Ecto neural progenitor cell (in vitro differentiated cells): ENCODE results near the gene INPP5A.
"Not testable (repeated sequence)": the region's sequence is repeated elsewhere in the genome, so short reads cannot be mapped to it uniquely, and the experiment has no call there.

Source experiments
- DNase-seq: peaks from one replicate; pipeline ENCODE4 v3.0.0-alpha.2; 2018; ENCODE audit warnings: low spot score

INPP5A gene

DNA sequence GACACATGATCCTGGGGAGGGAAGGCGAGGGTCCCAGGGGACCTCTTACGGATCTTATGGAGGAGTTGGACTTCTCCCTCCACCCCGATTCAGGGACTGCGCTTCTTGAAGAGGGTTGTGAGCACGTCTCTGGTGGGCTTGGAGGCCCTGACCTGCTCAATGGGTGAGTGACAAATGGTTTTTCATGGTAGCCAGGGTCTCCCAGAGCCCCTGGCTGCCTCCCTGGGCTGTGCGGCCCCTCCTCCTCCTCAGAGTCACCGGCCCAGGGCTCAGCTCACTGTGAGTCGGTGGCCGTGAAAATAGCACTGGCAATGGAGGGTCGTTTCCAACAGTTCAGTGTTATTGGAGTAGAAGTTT lies 26.6 kb downstream of the INPP5A start:
- no peak for DNase-seq

GRCh38 chr10:132564690-132565089 lies 27.1 kb downstream of the INPP5A start:
- DNase-seq: no peak

DNA sequence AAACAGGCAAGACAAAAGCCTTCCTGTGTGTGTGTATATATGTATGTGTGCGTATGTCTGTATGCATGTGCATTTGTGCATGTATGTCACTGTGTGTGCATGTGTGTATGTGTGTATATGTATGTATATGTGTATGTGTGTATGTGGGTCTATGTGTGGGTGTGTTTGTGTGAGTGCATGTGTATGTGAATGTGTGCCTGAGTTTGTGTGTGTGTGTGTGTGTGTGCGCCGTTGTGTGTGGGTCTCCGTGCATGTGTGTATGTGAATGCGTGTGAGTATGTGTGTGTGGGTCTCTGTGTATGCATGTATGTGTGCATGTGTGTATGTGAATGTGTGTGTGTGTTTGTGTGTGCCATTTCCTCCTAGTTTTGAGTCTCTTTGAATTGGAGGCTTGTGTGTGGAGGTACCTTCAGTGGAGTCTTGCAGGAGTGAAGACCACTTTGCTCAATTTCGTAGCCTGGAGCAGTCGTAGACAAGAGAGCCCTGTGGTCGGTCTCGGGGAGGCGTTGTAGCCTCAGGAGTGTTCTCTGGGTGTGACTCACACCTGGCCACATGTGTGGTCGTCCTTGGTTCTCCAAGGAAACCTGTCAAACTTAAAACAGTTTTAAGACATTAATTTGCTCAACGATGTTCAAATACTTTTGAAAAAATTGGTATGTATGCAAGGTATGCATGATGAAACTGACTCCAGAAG lies 28.1 kb downstream of the INPP5A start:
- DNase-seq: no peak

DNA sequence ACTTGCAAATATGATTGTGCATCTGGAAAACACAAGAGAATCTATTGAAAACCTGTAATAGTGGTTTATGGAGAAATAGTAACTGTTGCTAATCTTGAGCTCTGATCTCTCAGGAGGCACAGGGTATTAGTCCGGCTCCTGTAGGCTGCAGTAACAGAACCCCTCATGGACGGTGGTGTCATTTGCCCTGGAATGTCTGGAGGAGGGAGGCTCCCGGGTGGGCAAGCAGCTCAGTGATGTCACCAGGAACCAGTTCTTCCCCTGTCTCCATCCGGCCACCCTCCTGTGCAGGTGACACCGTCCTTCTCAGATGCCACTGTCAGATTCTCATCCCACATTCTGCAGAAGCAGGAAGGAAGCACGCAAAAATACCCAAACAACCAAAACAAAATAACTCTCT lies 29.3 kb downstream of the INPP5A start:
- no peak for DNase-seq

- DNase-seq: no peak
Observed at GRCh38 chr10:132570265-132570664, 32.7 kb downstream of the INPP5A start.

DNA sequence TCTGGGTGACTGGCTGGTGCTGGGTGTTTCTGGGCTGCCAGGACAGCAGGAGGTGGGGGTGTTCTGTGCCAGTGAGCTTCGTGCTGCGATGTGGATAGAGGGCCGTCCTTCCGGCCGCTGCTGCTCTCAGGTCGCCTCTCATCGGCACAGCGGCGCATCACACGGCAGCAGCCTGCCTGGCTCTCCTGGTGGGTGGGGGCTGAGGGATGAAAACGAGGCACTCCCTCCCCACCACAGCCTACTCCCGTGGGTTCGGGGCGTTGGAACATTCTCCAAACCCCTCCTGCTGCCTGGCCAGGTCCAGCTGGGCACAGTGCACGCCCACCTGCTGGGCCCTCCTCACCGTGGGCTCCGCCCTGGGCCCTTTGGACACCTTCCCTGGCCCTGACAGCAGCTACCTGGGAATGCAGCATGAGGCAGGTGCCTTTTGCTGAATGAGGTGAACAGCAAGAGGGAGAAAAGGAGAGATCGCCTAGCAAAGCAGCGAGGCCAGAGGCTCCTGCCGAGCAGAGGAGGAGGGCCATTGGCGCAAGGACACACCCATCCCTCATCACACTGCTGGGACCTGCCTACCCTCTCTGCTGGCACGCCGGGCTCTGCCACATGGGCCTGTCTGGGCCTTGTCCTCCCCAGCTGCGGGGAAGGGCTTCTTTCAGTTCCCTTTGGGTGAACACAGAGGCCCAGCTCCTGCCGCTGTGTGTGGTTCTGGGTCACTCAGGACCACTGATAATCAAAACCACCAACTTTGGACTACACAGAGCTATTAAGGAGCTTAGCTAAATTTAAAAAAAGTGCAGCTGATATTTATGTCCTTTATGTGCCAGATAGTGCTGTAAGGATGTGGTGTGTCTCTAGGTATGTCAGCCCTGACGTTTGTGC lies 33.4 kb downstream of the INPP5A start:
- DNase-seq: no peak

DNA sequence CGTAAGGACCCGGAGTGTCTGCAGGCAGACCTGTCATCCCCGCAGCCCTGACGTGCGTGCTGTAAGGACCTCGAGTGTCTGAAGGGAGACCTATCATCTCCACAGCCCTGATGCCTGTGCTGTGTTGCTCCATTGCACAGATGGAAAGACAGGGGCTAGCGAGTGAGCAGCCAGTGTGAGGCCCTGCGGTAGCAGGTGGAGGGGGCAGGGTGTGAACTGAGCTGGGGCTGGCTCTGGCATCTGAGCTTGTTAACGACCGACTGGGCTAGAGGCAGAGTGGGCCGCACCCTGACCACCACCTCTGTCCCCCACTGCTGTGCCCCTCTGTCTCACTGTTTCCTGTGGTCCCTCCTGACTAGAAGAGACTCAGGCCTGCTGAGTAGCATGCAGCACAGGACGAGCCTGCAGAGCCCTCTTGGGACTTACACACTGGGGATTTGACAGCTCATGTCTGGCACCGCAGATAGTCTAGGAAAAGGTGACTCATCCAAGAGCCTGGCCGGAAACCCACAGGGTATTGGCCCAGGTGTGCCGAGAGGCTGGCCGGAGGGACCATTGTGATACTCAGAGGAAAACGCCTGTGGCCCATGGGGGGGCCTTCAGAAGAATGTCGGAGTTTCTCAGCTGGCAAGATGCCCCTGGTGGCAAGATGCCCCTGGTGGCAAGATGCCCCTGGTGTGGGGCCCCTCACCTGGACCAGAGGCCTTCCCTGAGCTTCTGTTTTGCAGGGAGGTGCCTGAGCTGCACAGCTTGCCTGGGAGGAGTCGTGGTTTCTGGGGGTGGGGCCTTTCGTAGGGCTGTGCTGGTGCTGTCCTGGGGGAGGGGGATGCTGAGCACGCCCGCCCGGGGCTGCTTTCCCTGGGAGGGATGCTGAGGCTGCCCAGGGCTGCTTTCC lies 34.3 kb downstream of the INPP5A start:
- no peak for DNase-seq

GRCh38 chr10:132572545-132572937 lies 35.0 kb downstream of the INPP5A start:
- no peak for DNase-seq

DNA sequence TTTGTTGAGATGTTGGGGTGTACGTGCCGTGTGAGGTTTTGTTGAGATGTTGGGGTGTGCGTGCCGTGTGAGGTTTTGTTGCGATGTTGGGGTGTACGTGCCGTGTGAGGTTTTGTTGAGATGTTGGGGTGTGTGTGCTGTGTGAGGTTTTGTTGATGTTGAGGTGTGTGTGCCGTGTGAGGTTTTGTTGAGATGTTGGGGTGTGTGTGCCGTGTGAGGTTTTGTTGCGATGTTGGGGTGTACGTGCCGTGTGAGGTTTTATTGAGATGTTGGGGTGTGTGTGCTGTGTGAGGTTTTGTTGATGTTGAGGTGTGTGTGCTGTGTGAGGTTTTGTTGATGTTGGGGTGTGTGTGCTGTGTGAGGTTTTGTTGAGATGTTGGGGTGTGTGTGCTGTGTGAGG lies 35.4 kb downstream of the INPP5A start:
- DNase-seq: not testable (repeated sequence)

- no peak for DNase-seq
Observed at GRCh38 chr10:132574288-132574687, 36.7 kb downstream of the INPP5A start.

DNA sequence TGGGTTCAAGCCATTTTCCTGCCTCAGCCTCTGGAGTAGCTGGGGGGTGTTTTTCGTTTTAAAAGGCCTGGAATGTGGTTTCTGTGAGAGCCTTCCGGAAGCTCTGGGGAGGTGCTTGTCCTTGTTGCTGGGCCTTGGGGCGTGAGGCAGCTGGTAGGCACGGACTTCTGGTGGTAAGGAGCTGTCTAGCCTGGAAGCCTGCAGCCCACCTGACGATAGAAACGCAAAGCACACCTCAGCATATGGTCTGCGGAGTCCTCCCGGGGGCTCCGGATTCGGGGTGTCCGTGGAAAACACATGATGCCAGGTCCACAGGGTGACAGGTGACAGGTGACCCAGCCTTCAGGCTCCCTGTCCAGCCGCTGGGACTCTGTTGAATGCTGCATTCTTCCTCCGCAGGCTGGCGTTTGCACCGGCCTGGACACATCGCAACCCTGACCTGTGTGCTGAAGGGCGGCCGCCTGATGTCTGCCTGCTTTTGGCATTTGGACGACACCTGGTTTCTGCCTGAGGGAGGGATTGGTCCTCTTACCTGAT lies 37.3 kb downstream of the INPP5A start:
- no peak for DNase-seq

DNA sequence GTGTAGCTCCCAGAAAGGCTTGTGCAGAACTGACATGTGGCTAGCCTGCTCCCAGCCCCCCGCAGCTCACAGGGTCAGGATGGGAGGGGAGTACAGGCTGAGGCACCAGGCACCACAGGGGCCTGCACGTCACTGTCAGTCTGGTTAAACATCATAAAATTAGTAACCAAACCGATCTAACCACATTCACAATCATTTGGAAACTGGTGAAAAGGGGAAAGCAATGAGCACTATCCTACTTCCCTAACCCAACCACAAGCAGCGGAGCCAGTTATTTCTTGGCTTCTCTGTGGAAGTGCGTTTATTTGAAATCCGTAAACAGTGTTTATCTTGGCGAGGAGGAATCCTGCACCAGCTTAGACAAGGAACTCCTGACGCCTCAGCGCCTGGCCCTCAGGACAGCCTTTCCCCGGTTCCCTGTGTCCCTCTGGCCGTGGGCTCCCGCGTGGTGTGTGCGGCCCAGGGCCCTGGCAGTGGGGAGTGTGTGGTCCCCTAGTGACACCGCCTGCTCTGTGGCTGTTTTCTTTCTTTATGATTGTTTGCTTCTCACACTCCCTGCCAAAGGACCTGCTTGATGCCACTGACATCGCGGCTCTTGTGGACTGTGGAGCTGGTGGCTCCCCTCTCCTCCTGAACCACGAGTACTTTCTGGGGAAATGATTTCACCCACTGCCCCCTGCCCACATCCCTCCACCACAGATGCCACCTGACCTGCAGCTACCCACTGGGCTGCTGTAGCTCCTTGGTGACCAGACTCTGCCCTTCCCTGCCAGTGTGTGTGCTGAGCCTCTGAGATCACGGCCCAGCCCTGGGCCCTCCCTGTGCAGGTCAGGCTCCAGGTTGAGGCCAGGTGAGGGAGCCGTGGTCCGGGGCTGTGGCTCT lies 38.0 kb downstream of the INPP5A start:
- no peak for DNase-seq

- DNase-seq: no peak
Observed at GRCh38 chr10:132576671-132577349, 39.2 kb downstream of the INPP5A start.

GRCh38 chr10:132577350-132578003 lies 39.9 kb downstream of the INPP5A start:
- DNase-seq: peak; percentile 55

DNA sequence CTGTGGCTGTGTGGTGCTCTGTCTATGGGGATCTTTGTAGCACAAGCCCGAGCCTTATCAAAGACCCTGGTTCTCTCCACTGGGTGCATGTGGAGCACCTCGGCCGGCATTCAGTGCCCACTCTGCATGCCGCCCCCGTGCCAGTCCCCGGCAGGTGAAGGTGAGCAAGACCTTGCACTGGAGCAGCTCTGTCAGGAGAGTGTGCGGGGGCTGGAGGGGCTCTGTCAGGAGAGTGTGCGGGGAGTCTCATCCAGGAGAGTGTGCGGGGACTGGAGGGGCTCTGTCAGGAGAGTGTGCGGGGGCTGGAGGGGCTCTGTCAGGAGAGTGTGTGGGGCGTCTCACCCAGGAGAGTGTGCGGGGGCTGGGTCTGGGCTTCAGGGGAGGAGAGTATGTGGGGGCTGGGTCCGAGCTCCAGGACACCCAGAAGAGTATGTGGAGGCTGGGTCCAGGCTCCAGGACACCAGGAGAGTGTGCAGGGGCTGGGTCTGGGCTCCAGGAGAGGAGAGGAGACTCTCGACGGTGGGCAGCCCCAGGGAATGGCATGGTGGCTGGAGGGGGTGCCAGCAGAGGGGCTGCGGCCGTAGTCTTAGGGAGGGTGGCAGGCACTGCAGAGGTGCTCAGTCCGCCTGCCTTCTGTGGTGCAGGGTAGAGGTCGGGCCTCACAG lies 40.8 kb downstream of the INPP5A start:
- peak; percentile 42 for DNase-seq

- DNase-seq: peak; percentile 47
Observed at GRCh38 chr10:132579027-132579859, 41.7 kb downstream of the INPP5A start.

DNA sequence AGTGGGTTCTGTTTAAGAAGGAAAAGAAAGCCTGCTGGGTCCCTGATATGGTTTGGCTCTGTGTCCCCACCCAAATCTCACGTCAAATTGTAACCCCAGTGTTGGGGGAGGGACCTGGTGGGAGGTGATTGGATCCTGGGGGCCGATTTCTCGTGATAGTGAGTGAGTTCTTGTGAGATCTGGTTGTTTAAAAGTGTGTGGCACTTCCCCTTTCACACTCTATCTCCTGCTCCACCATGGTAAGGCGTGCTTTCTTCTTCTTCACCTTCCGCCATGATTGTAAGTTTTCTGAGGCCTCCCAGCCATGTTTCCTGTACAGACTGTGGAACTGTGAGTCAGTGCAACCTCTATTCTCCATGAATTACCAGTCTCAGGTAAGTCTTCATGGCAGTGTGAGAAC lies 42.6 kb downstream of the INPP5A start:
- DNase-seq: no peak

GRCh38 chr10:132580617-132581016 lies 43.0 kb downstream of the INPP5A start:
- DNase-seq: no peak

DNA sequence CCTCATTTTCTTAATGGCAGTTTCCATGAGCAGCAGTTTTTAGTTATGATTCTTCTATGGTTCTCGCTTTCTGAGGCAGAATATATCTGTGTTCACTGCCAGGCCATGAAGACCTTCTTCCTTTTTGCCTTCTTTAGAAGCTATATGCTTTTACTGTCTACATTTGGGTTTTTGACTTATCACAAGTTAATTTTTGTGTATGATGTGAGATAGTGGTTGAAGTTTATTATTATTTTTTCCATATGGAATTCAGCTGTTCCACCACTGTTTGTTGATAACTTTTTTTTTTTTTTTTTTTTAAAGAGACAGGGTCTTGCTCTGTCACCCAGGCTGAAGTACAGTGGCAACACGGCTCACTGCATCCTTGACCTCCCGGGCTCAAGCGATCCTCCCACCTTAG lies 44.5 kb downstream of the INPP5A start:
- no peak for DNase-seq
